SHP77 (cell line): ENCODE data around the gene RBBP4.
A peak's percentile ranks its signal among the peaks of the same experiment; 100 is the strongest.
"Not testable (repeated sequence)": the region's sequence is repeated elsewhere in the genome, so short reads cannot be mapped to it uniquely, and the experiment has no call there.

Experiments
- DNase-seq, 2 experiments: peaks; one replicate each; lab custom pipeline; 2025; lab: John Stamatoyannopoulos, UW

RBBP4 gene

GRCh38 chr1:32650752-32651460, at the start of gene RBBP4:
Gene RBBP4, plus strand, starts transcription at chr1:32651208. Its CDS starts 99 bp downstream, at chr1:32651307.
- DNase-seq: peak; percentile 95 to 96

GRCh38 chr1:32605711-32606424, 45.1 kb upstream of the RBBP4 start:
- DNase-seq: no peak

GRCh38 chr1:32606565-32607371, 44.2 kb upstream of the RBBP4 start:
- no peak for DNase-seq

GRCh38 chr1:32609180-32609579, 41.8 kb upstream of the RBBP4 start:
- DNase-seq: no peak

GRCh38 chr1:32611859-32612188, 39.2 kb upstream of the RBBP4 start:
- DNase-seq: no peak

- peak; percentile 84 to 91 for DNase-seq
Observed at GRCh38 chr1:32612189-32612881, 38.7 kb upstream of the RBBP4 start.

- DNase-seq: no peak
Observed at GRCh38 chr1:32613472-32613871, 37.5 kb upstream of the RBBP4 start.

GRCh38 chr1:32618673-32619221, 32.3 kb upstream of the RBBP4 start:
- no peak for DNase-seq

- DNase-seq: no peak
Observed at GRCh38 chr1:32619701-32620485, 31.1 kb upstream of the RBBP4 start.

- no peak for DNase-seq
Observed at GRCh38 chr1:32622205-32622604, 28.8 kb upstream of the RBBP4 start.

GRCh38 chr1:32622806-32623681, 28.0 kb upstream of the RBBP4 start:
- DNase-seq: no peak

GRCh38 chr1:32623775-32624174, 27.2 kb upstream of the RBBP4 start:
- no peak for DNase-seq

GRCh38 chr1:32626176-32626575, 24.8 kb upstream of the RBBP4 start:
- no peak for DNase-seq

- no peak for DNase-seq
Observed at GRCh38 chr1:32627596-32628162, 23.3 kb upstream of the RBBP4 start.

GRCh38 chr1:32630173-32630572, 20.8 kb upstream of the RBBP4 start:
- DNase-seq: not testable (repeated sequence)

- no peak for DNase-seq
Observed at GRCh38 chr1:32632829-32633228, 18.2 kb upstream of the RBBP4 start.

- DNase-seq: no peak
Observed at GRCh38 chr1:32635508-32636277, 15.3 kb upstream of the RBBP4 start.

GRCh38 chr1:32636914-32637645, 13.9 kb upstream of the RBBP4 start:
- DNase-seq: no peak
